HG02870 (cell line): ENCODE data around the gene NAA35.

Experiments used
- ATAC-seq: cut with Tn5 transposase; IDR thresholded peaks from one replicate; pipeline ENCODE4 v1.9.1; 2021; ENCODE audit warnings: mild to moderate bottlenecking, moderate library complexity; ENCODE audit not compliant: unreplicated experiment

Gene NAA35

DNA sequence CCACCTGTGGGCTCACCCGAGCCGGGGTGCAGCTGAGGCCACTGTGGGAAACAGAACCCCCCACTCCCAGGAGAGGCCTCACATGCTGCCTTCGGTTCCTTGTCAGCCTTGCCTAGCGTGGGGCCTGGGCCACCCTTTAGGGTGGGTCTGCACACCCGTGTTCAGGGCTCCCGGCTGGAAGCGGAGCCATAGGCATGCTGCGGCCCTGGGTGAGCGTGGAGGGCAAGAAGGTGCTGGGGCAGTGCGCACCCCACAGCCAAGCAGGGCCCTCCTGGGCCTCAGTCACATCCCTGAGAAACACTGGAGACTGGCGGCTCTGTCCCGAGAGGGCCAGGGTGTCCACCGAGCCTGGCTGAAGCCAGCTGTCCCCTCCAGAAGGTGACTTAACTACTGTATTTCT lies 116.5 kb downstream of the NAA35 start:
- ATAC-seq = no peak

GRCh38 chr9:86061972-86062739 lies 121.2 kb downstream of the NAA35 start:
- no peak for ATAC-seq

DNA sequence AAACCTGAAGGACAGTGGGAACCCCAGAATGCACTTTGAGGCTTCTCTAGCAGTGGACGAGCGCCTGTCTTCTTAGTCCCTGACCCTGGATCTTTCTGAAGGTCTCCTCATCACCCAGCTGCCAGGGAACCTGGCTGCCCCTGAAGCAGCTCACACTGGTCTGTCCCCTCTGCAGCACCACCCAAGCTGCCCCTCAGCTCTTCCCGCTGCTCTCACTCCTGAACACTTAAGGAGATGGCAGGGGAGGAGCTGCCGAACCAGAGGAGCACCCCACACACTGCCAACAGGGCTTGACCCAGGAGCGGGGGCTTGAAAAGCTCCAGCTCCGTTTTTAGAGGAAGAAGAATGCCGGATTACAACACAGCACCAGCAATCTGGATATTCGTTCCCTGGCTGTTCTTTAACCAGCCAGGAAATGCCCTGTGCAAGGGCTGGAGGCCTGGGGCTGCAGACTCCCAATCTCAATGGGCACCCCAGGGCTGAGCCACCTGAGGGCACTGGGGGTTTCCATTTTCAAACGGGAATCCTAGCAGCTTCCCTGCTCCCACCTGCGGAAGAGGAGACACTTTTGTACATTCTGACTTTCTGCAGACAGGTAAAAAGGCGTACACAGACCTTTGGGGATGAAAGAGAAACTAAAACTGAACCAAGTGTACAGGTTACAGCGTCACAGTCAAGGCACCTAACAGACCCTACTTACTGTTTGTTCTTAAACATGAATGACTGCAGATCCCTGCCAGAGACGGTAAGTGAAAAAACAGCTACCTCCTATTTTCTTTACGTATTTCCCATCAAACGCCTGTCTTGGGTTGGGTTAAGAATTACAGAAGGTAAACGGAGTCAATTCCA lies 122.1 kb downstream of the NAA35 start:
- no peak for ATAC-seq

DNA sequence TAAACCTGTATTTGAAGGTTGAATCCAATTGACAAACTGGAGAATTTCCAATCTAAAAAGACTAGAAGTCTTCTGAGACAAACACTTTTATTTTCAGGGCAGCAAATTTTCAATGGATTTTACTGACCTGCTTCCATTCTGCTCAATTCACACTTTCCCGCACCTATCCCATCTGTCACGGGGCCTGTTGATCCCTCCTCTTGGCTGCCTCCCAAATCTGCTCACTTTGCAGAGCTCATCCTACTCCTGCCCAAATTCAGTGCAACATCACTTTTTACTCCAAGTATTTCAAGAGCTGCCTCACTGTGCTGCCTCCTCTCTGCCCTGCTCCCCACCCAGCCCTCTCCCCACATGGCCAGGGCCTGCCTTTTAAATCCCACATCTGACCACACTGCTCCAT lies 123.3 kb downstream of the NAA35 start:
- ATAC-seq = no peak

DNA sequence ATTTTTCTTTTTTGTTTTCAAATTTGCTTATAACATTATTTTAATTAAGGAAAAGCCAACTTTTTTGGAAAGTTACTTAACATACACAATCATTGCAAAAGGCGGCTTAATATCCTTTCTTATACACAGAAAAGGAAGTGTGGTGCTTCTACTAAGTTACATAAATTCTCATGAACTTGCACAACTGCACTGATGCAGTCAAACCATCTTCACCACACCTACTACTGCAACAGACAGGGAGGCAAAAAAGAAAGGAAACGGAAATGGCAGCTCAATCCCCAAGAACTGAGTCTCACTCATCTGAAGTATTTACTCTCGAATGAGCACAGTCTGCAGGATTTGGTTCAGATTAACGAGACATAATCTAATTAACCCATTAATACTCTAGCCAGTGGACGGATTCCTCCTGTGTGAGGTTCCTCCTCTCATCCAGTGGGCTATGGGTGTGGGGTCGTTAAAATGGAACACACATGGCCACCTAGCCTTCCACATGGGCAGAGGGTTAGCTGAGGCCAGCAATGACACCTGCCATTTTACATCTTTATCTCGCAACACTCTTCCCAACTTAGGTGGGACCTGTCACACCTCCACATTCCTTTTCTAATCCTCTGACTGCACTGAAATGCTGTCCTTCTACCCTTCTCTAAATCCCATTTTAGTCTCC lies 128.4 kb downstream of the NAA35 start:
- ATAC-seq = no peak
